Endometrial microvascular endothelial cells (primary cell): ENCODE measurements around the gene SYT1. TPM values are rescaled to one million over a fixed set of nuclear protein-coding genes. Genes with fewer than 3 reads are reported as not detected.
"Not testable (repeated sequence)": the region's sequence is repeated elsewhere in the genome, so short reads cannot be mapped to it uniquely, and the experiment has no call there.

Experiments used
- in situ Hi-C: cut with HindIII; loops from 2 replicates; pipeline ENCODE4 v1.10.0; 2017; ENCODE audit warnings: low sequenced_read_pairs, low pct_unique_long_range_greater_than_20kb; ENCODE audit errors: inconsistent ontology term
- total RNA-seq: library from RNA; depleted of rRNA; stranded (reverse); fragments of >200 nt; gene quantifications from one replicate; pipeline ENCODE4 v1.2.3, GENCODE V29; 2015; ENCODE audit errors: inconsistent ontology term

The SYT1 gene
- total RNA-seq: 2.6 TPM

DNA sequence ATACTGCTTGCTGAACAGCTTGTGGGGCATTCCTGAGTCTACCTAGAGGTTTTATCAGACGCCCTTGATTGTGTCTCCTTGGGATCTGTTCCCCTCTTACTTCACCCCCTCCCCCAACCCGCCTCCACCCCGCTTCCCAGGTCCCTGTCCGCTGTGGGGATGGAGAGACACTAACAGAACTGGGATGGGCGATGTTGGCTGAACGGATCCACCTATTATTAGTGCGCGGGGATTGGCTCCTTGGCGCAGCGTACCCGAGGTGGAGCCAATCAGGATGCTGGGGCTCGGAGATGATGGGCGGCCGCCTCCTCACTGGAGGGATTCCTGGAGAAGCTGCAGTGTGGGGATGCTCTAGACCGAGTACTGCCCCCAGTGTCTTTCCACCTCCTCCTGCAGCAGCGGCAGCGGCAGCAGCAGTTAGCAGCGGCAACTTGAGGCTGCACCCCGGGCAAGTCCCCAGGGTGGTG is at the start of gene SYT1:
TSS of gene SYT1 (plus strand) at position 372 of the 467 bp plus-strand sequence.
- in situ Hi-C loops: no loop called here

GRCh38 chr12:78818487-78818886 is 46.1 kb upstream of the SYT1 start:
- in situ Hi-C loops: no loop called here

GRCh38 chr12:78820946-78821345 is 43.6 kb upstream of the SYT1 start:
- in situ Hi-C loops: no loop called here

DNA sequence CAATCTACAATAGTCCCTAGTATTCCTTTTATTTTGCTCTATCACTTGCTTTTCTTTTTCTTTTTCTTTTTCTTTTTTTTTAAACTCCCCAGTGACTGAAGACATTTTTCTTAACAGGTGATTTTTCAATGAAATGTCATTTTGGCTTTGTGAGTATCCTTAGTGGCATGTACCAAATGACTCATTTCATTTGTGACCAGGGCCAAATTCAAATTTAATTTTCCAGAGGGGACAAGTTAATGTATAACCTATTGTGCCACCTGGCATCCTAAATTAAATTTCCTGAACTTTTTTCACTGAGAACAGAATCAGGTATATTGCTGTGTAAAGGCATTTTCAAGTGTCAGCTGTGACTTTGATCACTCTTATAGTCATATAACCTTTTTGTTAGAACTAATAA is 39.7 kb upstream of the SYT1 start:
- in situ Hi-C loops: no loop called here

GRCh38 chr12:78829690-78830089 is 34.9 kb upstream of the SYT1 start:
- in situ Hi-C loops: no loop called here

GRCh38 chr12:78835493-78835892 is 29.1 kb upstream of the SYT1 start:
- in situ Hi-C loops: no loop called here

GRCh38 chr12:78840518-78841019 is 24.0 kb upstream of the SYT1 start:
- in situ Hi-C loops: not testable (repeated sequence)

- in situ Hi-C loops: no loop called here
Measured at GRCh38 chr12:78853231-78853630, 11.3 kb upstream of the SYT1 start.

GRCh38 chr12:78863482-78864402 is 832 bp upstream of the SYT1 start:
- in situ Hi-C loops: no loop called here

DNA sequence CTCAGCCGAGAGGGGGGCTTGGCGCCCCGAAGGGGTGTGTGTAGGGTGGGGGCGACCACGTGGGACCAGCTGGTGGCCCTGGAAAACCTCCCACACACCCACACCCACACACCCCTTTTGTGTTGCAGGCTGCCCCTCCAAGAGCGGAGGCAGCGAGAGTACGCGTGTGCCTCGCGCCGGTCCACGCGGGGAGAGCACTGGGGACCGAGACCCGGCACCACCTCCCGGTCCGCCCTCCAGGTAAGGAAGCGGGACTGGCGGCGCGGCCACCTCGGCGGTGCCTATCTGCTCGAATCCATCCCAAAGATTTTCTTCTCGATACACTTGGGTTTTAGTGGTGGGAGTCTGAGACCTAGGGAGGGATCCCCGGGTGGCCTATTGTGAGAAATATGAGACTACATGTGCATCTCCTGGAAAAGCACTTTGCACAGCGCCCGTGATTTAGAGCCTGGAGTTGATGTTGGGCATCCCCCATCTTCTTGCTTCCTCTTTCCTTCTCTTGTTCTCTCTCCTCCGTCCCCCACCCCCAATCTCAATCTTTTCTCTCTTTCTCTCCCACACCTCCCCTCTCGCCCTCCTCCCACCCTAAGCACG is 393 bp downstream of the SYT1 start:
- in situ Hi-C loops: no loop called here

- in situ Hi-C loops: no loop called here
Measured at GRCh38 chr12:78865516-78865915, 942 bp downstream of the SYT1 start.

GRCh38 chr12:78866518-78866917 is 1.9 kb downstream of the SYT1 start:
- in situ Hi-C loops: no loop called here

- in situ Hi-C loops: no loop called here
Measured at GRCh38 chr12:78870539-78870938, 6.0 kb downstream of the SYT1 start.

DNA sequence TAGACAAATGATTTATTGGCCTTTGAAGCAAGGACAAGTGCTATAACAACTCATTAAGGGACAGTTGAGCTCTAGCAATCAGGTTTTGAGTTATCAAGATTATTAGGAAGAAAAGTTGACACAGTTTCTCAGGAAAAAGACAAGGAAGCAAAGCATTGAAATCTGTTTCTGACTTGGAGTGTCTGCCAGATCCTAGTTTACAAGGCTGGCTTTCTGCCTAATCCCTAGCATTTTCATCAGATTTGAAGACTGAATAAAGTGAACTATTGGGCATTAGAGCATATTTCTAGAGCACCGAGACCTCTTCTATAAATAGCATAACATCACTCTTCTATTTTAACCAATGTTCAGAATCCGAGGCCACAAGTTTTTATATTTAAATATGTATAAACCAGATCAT is 7.0 kb downstream of the SYT1 start:
- in situ Hi-C loops: no loop called here

- in situ Hi-C loops: no loop called here
Measured at GRCh38 chr12:78878459-78878858, 13.9 kb downstream of the SYT1 start.

DNA sequence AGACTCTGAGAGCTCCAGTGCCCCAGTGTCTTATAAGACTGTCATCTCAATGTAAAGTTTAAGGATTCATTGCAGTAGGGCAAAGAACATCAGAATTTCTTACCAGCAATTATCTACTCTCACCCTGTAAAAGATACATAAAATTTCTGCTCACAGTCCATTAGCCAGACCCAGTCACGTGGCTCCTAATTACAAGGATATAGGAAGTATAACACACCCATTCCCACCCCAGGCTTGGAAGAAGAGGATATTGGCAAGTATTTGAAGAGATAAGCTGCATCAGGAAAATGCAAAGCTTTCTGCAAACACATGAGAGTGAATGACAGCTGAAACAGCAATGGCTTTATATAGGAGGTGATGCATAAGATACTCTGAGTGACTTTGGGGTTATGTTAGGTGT is 14.3 kb downstream of the SYT1 start:
- in situ Hi-C loops: no loop called here

DNA sequence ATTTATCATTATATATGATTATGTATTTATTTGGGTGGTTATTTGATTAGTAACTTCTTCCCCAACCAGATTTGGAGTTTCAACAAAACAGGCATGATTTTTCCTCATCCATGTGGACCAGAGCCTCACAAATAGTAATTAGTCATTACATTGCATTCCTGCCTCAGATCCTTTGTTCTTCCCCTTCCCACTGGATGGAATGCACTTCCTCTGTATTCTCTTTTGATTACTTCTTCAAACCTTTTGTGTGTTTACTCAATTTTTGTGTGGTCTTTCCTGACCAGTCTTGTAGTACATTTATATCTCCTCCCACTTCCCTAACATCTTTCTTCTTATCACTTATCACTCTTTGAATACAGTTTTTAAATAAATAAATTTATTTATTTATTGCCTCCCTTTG is 15.5 kb downstream of the SYT1 start:
- in situ Hi-C loops: no loop called here

DNA sequence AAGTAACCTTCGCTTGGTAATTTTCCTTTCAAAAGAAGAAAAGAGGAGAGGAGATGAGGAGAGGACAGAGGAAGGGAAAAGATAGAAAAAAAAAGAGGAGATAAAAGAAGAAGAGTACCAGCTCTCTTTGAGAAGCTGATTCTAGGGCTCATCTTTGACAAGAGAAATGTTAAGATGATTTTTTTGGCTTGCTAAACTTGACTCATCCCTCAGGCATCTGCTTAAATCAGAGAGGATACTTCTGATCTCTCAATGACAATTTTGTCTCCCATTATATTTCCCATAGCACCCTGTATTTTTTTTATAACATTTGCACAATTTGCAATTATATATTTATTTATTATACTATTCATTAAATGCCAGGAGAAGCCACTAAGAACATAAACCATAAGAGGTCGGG is 17.1 kb downstream of the SYT1 start:
- in situ Hi-C loops: no loop called here

DNA sequence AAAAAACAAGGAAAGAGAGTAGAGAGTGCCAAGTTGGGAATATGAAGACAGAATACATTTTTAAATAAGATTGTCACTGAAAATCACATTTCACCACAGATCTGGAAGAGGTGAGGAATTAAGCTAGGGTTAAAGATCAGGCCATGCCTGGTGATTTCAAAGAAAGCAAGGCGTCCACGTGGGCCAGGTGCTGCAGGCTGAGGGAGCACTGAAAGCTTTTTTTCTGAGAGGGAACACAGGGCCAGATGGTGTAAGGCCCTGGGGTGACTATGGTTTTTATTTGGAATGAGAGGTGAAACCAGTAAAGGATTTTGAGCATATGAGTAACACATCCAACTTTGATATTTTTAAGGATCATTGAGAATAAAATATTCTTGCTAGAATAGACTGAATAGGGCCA is 20.9 kb downstream of the SYT1 start:
- in situ Hi-C loops: no loop called here
